Measurements from ENCODE around the gene DENND6A. TPM values are rescaled to one million over a fixed set of nuclear protein-coding genes. Genes with fewer than 3 reads are reported as not detected.

Gene DENND6A
- total RNA-seq, 1 donor from 2014 or later: 55.7 TPM

Small RNA genes lying within 50 kb of the gene (small RNA-seq; reads per million reads assigned to genes)
- not detected for gene RNU6ATAC26P

Other genes with a start within 250 kb of the DENND6A start
- gene DNAH12, start 148.7 kb downstream of the DENND6A start, total RNA-seq: 0.62 TPM
- gene PDE12, start 136.8 kb downstream of the DENND6A start, total RNA-seq: 19.7 TPM
- 130 TPM for gene ARF4, start 95.7 kb downstream of the DENND6A start, total RNA-seq
- 64.4 TPM for gene SLMAP, start 63.2 kb upstream of the DENND6A start, total RNA-seq